Measurements from ENCODE around the gene ATG4D.

GRCh38 chr19:10525636-10526035 is 18.1 kb upstream of the ATG4D start:
- no peak for TF ChIP-seq ZNF219 (CRISPR knock-in tag; IDR thresholded peaks at IDR 0.05; ENCODE audit: borderline replicate concordance)
- no peak for TF ChIP-seq SP1 (CRISPR knock-in tag; conservative IDR thresholded peaks at IDR 0.05)
- no peak for TF ChIP-seq ZBTB21 (CRISPR knock-in tag; IDR thresholded peaks at IDR 0.05; ENCODE audit: borderline replicate concordance)
- TF ChIP-seq OVOL2 (CRISPR knock-in tag; IDR thresholded peaks at IDR 0.05; ENCODE audit: borderline replicate concordance) = no peak
- TF ChIP-seq, protein P1, sequence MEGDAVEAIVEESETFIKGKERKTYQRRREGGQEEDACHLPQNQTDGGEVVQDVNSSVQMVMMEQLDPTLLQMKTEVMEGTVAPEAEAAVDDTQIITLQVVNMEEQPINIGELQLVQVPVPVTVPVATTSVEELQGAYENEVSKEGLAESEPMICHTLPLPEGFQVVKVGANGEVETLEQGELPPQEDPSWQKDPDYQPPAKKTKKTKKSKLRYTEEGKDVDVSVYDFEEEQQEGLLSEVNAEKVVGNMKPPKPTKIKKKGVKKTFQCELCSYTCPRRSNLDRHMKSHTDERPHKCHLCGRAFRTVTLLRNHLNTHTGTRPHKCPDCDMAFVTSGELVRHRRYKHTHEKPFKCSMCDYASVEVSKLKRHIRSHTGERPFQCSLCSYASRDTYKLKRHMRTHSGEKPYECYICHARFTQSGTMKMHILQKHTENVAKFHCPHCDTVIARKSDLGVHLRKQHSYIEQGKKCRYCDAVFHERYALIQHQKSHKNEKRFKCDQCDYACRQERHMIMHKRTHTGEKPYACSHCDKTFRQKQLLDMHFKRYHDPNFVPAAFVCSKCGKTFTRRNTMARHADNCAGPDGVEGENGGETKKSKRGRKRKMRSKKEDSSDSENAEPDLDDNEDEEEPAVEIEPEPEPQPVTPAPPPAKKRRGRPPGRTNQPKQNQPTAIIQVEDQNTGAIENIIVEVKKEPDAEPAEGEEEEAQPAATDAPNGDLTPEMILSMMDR (IDR thresholded peaks at IDR 0.05) = no peak
- no peak for TF ChIP-seq ATF1 (CRISPR knock-in tag; IDR thresholded peaks at IDR 0.05)
- no peak for TF ChIP-seq ELF4 (CRISPR knock-in tag; IDR thresholded peaks at IDR 0.05; ENCODE audit: low read depth)
